LNCAP (cell line): Measurements from ENCODE around the gene PRPSAP1.

Experiments used
- CTCF ChIP-seq: fragments of 450-650 bp; IDR thresholded peaks from 2 replicates; pipeline ENCODE4 v1.5.1; 2017; ENCODE audit warnings: mild to moderate bottlenecking

The PRPSAP1 gene

GRCh38 chr17:76297436-76297835, 56.3 kb downstream of the PRPSAP1 start:
- TF ChIP-seq CTCF, result no peak

- TF ChIP-seq CTCF, result no peak
Observed at GRCh38 chr17:76296889-76297288, 56.8 kb downstream of the PRPSAP1 start.

- no peak for TF ChIP-seq CTCF
Observed at GRCh38 chr17:76296186-76296585, 57.5 kb downstream of the PRPSAP1 start.

GRCh38 chr17:76293106-76293505, 60.6 kb downstream of the PRPSAP1 start:
- no peak for TF ChIP-seq CTCF

- no peak for TF ChIP-seq CTCF
Observed at GRCh38 chr17:76292567-76292966, 61.1 kb downstream of the PRPSAP1 start.

DNA sequence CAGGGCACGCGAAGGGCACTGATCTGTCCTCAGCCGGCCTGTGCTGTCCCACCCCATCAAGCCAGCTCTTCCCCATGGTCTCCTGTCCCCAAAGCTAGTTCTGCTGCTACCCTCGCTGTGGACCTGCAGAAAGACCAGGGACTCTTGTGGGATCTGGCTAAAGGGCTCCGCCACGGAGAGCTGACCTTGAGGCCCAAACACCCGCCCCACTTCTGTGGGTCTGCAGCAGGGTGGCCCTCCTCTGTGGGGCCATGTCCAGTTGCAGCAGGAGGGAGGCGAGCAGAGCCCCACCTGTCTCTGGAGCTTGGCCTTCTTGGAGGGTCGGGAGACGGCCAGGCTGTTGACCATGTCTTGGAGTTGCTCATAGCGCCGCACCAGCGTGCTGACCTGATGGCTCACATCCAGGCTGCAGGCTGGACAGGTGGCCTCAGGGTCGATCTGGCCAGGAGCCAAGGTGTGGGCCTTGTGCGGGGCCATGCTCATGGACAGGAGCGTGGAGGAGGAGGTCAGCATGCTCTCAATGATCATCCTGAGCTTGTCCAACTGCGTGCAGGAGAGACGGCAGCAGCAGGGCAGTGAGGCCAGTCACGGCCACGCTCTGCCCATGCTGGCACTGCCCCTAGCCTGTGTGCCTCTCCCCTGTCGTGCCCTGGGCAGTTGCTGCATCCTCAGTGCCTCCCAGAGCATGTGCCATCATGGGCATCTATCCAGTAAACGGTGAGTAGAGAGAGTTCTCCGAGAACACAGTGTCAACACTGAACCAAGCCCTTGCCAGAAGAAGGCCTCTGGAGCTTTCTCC, 71.9 kb downstream of the PRPSAP1 start:
- TF ChIP-seq CTCF, result no peak

GRCh38 chr17:76280650-76281049, 73.1 kb downstream of the PRPSAP1 start:
- no peak for TF ChIP-seq CTCF
